ENCODE data around the gene BDP1. TPM values are rescaled to one million over a fixed set of nuclear protein-coding genes. Genes with fewer than 3 reads are reported as not detected.

BDP1 gene
- 54.5 and 56.4 TPM in 2 replicates for total RNA-seq

GRCh38 chr5:71455427-71456361, at the start of gene BDP1:
Gene BDP1, plus strand, starts transcription at chr5:71455651. Its CDS starts 227 bp downstream, at chr5:71455878.

GRCh38 chr5:71586941-71587765, 131.7 kb downstream of the BDP1 start, which contains the start of gene MCCC2:
Gene MCCC2, plus strand, starts transcription at chr5:71587340. Its CDS starts 86 bp downstream, at chr5:71587426.

Small RNA genes lying within 50 kb of the gene (small RNA-seq; reads per million reads assigned to genes)
- gene HMGN1P12: not detected

Other genes starting within 250 kb of the BDP1 start
- 27.1 and 37.0 TPM in 2 replicates for gene MCCC2, start 131.7 kb downstream of the BDP1 start, total RNA-seq